ENCODE data around the gene SMC6. TPM values are rescaled to one million over a fixed set of nuclear protein-coding genes. Genes with fewer than 3 reads are reported as not detected.

The SMC6 gene
- total RNA-seq, 1 donor from 2014 or later, result 21.4 TPM

GRCh38 chr2:17718689-17719088, 34.9 kb downstream of the SMC6 start:
- no peak overlapping the region for H3K4me3 ChIP-seq (ENCODE audit: low read depth, low read length)
- no peak for DNase-seq (ENCODE audit: low read depth)
- no peak for TF ChIP-seq CTCF (conservative IDR thresholded peaks at IDR 0.05; ENCODE audit: low read depth, low read length)

GRCh38 chr2:17717666-17718065, 35.9 kb downstream of the SMC6 start:
- H3K4me3 ChIP-seq (ENCODE audit: low read depth, low read length), result no peak overlapping the region
- DNase-seq (ENCODE audit: low read depth), result no peak
- TF ChIP-seq CTCF (conservative IDR thresholded peaks at IDR 0.05; ENCODE audit: low read depth, low read length), result no peak

DNA sequence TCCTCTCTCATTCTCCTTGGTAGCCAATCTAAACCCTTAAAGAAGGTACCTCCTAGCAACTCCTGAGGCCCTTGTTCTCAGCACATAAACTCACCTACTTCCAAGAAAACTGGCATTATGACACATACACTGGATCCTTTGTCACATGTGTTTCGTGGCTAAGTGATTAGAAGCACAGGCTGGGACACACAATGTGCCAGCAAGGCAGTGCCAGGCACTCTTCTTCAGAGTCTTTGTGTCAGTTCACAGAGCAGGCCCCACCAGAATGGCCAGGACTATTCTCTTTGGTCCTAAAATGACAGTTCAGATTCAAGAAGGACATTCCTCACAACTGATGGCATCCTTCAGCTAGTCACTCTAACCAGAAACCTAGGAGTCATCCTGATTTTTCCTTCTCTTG, 40.3 kb downstream of the SMC6 start:
- no peak for TF ChIP-seq CTCF (conservative IDR thresholded peaks at IDR 0.05; ENCODE audit: low read depth, low read length)
- no peak overlapping the region for H3K4me3 ChIP-seq (ENCODE audit: low read depth, low read length)
- DNase-seq (ENCODE audit: low read depth), result no peak

DNA sequence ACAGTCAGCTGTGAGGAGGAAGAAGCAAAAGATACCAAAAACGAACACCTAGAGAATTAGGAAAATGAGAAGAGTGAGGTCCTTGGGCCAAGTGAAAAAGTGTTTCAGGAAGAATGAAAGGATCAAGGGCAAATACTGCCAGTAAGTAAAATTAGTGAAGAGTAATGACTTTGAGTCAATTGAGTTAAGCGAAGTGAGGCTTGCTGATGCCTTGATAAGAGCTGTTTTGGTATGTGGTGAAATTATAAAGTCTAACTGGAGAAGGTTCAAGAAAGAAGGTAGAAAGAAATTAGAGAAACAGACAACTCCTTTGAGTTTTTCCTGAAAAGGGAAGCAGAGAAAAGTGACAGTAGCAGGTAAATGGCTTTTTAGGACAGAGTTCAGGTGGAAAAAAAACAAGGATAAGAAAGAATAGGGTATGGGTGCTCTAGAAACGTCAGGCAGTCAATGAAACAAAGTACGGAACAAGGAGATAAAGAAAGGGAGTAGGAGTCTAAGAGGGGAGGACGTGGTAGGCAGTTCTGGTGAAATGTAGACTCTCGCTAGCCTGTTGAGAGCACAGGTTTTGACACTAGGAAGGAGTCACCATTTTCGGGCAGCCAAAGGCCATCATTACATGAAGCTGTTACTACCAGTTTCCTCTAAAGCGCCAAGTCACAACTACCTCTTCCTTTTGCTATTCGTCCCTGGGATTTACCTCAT, 42.9 kb downstream of the SMC6 start:
- no peak for DNase-seq (ENCODE audit: low read depth)
- no peak overlapping the region for H3K4me3 ChIP-seq (ENCODE audit: low read depth, low read length)
- no peak for TF ChIP-seq CTCF (conservative IDR thresholded peaks at IDR 0.05; ENCODE audit: low read depth, low read length)

GRCh38 chr2:17709897-17710296, 43.7 kb downstream of the SMC6 start:
- H3K4me3 ChIP-seq (ENCODE audit: low read depth, low read length), result no peak overlapping the region
- TF ChIP-seq CTCF (conservative IDR thresholded peaks at IDR 0.05; ENCODE audit: low read depth, low read length), result no peak
- DNase-seq (ENCODE audit: low read depth), result no peak

DNA sequence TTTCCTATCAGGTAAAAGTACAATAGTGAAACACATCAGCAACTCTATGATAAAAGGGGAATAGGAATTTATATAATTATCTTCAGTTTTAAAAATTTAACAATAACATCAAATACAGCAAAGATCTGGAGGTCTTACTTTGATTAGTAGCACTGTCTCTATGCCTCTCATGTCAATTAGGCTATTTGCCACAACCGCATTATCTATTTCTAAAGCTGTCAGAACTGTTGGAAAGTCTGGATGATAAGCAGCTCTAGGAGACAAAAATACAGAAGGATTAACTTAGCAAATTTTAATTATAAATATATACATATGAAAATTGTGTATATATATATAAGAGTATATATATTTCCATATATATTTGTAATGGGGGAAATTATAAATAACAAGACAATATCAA, 45.1 kb downstream of the SMC6 start:
- TF ChIP-seq CTCF (conservative IDR thresholded peaks at IDR 0.05; ENCODE audit: low read depth, low read length), result no peak
- H3K4me3 ChIP-seq (ENCODE audit: low read depth, low read length), result no peak overlapping the region
- no peak for DNase-seq (ENCODE audit: low read depth)

- H3K4me3 ChIP-seq (ENCODE audit: low read depth, low read length), result no peak overlapping the region
- no peak for DNase-seq (ENCODE audit: low read depth)
- TF ChIP-seq CTCF (conservative IDR thresholded peaks at IDR 0.05; ENCODE audit: low read depth, low read length), result no peak
These were observed 46.8 kb downstream of the SMC6 start for GRCh38 chr2:17706845-17707244.
